ENCODE results near the gene STX1A. TPM values are rescaled to one million over a fixed set of nuclear protein-coding genes. Genes with fewer than 3 reads are reported as not detected.

The STX1A gene
- total RNA-seq, 1 experiment from 2014 or later: 20.4 TPM

DNA sequence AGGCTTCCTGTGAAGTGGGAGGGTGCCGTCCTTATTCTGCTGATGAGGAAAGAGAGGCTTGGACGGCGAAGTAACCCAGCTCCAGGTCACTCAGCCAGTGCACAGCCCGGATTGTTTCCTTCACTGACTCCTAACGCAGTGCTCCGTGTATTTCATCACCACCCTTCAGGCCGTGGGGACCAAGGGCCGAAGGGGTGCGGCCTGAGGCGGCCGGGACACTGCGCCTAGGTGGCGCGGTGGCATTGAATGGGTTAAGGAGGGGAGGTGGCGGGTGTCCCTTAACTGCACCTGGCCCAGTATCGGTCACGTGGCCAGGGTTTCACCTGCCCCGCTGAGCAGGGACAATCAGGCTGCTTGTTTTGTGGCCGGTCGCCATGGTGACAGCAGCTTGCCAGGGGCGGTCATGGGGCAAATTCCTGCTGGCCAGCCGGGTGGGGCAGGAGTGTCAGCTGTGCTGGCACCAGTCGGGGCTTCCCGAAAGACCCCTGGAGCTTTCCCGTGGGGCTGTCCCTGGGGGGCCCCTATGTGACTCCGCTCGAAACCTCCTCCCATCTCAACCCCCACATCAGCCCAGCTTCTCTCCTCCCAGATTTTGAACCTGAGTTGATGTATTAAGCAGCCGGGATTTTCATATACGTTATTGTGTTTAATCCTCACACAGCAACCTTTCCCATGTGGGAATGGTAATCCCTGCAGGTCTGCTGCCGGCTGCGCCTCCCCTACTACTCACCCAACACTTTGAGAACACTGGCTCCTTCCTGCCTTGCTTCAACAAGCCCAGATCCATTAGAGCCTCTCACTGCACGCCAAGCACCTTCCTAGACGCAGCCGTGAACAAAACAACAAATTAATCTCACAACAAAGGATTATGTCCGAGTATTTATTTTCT, 23.5 kb upstream of the STX1A start (continued):
- no peak; the same call in 1 of the 2 replicates for TF ChIP-seq ATF3 (CRISPR knock-in tag; conservative IDR thresholded peaks at IDR 0.05)
- no peak for TF ChIP-seq ZNF425 (CRISPR knock-in tag; conservative IDR thresholded peaks at IDR 0.05)
- TF ChIP-seq TEAD4 (CRISPR knock-in tag; IDR thresholded peaks at IDR 0.05): no peak
- peak; percentile 78 for TF ChIP-seq TP53 (CRISPR knock-in tag; IDR thresholded peaks at IDR 0.05)
- no peak for TF ChIP-seq MYBL2 (CRISPR knock-in tag; IDR thresholded peaks at IDR 0.05)
- no peak for TF ChIP-seq IRF2 (CRISPR knock-in tag; IDR thresholded peaks at IDR 0.05; ENCODE audit: borderline replicate concordance, low read depth)
- TF ChIP-seq, protein P1, sequence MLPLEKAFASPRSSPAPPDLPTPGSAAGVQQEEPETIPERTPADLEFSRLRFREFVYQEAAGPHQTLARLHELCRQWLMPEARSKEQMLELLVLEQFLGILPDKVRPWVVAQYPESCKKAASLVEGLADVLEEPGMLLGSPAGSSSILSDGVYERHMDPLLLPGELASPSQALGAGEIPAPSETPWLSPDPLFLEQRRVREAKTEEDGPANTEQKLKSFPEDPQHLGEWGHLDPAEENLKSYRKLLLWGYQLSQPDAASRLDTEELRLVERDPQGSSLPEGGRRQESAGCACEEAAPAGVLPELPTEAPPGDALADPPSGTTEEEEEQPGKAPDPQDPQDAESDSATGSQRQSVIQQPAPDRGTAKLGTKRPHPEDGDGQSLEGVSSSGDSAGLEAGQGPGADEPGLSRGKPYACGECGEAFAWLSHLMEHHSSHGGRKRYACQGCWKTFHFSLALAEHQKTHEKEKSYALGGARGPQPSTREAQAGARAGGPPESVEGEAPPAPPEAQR (CRISPR knock-in tag; IDR thresholded peaks at IDR 0.05): no peak
- TF ChIP-seq, protein P2, sequence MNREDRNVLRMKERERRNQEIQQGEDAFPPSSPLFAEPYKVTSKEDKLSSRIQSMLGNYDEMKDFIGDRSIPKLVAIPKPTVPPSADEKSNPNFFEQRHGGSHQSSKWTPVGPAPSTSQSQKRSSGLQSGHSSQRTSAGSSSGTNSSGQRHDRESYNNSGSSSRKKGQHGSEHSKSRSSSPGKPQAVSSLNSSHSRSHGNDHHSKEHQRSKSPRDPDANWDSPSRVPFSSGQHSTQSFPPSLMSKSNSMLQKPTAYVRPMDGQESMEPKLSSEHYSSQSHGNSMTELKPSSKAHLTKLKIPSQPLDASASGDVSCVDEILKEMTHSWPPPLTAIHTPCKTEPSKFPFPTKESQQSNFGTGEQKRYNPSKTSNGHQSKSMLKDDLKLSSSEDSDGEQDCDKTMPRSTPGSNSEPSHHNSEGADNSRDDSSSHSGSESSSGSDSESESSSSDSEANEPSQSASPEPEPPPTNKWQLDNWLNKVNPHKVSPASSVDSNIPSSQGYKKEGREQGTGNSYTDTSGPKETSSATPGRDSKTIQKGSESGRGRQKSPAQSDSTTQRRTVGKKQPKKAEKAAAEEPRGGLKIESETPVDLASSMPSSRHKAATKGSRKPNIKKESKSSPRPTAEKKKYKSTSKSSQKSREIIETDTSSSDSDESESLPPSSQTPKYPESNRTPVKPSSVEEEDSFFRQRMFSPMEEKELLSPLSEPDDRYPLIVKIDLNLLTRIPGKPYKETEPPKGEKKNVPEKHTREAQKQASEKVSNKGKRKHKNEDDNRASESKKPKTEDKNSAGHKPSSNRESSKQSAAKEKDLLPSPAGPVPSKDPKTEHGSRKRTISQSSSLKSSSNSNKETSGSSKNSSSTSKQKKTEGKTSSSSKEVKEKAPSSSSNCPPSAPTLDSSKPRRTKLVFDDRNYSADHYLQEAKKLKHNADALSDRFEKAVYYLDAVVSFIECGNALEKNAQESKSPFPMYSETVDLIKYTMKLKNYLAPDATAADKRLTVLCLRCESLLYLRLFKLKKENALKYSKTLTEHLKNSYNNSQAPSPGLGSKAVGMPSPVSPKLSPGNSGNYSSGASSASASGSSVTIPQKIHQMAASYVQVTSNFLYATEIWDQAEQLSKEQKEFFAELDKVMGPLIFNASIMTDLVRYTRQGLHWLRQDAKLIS (CRISPR knock-in tag; IDR thresholded peaks at IDR 0.05; ENCODE audit: borderline replicate concordance): no peak
- no peak for TF ChIP-seq OVOL2 (CRISPR knock-in tag; IDR thresholded peaks at IDR 0.05; ENCODE audit: borderline replicate concordance)
- TF ChIP-seq ETV6 (CRISPR knock-in tag; IDR thresholded peaks at IDR 0.05): peak; percentile 94
- TF ChIP-seq, protein P3, sequence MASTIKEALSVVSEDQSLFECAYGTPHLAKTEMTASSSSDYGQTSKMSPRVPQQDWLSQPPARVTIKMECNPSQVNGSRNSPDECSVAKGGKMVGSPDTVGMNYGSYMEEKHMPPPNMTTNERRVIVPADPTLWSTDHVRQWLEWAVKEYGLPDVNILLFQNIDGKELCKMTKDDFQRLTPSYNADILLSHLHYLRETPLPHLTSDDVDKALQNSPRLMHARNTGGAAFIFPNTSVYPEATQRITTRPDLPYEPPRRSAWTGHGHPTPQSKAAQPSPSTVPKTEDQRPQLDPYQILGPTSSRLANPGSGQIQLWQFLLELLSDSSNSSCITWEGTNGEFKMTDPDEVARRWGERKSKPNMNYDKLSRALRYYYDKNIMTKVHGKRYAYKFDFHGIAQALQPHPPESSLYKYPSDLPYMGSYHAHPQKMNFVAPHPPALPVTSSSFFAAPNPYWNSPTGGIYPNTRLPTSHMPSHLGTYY (CRISPR knock-in tag; IDR thresholded peaks at IDR 0.05): no peak; the same call in 1 of the 2 replicates
- no peak; the same call in none of the 2 replicates for TF ChIP-seq ZBTB21 (CRISPR knock-in tag; IDR thresholded peaks at IDR 0.05; ENCODE audit: borderline replicate concordance)
- TF ChIP-seq MXD4 (CRISPR knock-in tag; IDR thresholded peaks at IDR 0.05; ENCODE audit: borderline replicate concordance): no peak
- no peak for TF ChIP-seq ZNF671 (CRISPR knock-in tag; IDR thresholded peaks at IDR 0.05)
- TF ChIP-seq, protein P4, sequence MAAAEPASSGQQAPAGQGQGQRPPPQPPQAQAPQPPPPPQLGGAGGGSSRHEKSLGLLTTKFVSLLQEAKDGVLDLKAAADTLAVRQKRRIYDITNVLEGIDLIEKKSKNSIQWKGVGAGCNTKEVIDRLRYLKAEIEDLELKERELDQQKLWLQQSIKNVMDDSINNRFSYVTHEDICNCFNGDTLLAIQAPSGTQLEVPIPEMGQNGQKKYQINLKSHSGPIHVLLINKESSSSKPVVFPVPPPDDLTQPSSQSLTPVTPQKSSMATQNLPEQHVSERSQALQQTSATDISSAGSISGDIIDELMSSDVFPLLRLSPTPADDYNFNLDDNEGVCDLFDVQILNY (CRISPR knock-in tag; IDR thresholded peaks at IDR 0.05): no peak
- no peak; the same call in 1 of the 2 replicates for TF ChIP-seq ZNF532 (CRISPR knock-in tag; IDR thresholded peaks at IDR 0.05; ENCODE audit: borderline replicate concordance)
- TF ChIP-seq KAT7 (CRISPR knock-in tag; IDR thresholded peaks at IDR 0.05; ENCODE audit: borderline replicate concordance): no peak
- TF ChIP-seq PRRX2 (CRISPR knock-in tag; IDR thresholded peaks at IDR 0.05): peak; percentile 50; the same call in 1 of the 2 replicates
- TF ChIP-seq NFYB (CRISPR knock-in tag; conservative IDR thresholded peaks at IDR 0.05; ENCODE audit: low read depth): no peak
- TF ChIP-seq FOXJ3 (CRISPR knock-in tag; IDR thresholded peaks at IDR 0.05; ENCODE audit: borderline replicate concordance): no peak
- no peak for TF ChIP-seq ELF4 (CRISPR knock-in tag; IDR thresholded peaks at IDR 0.05; ENCODE audit: low read depth)
- no peak for TF ChIP-seq GRHL2 (CRISPR knock-in tag; IDR thresholded peaks at IDR 0.05; ENCODE audit: insufficient replicate concordance, severe bottlenecking)
- no peak for TF ChIP-seq EMX1 (CRISPR knock-in tag; IDR thresholded peaks at IDR 0.05)
- no peak for TF ChIP-seq ZNF263 (CRISPR knock-in tag; IDR thresholded peaks at IDR 0.05; ENCODE audit: low read depth)
